IPS DF 4.7 (cell line): ENCODE measurements around the gene SPSB1.

ENCODE experiments used
- DNase-seq: peaks from one replicate; pipeline ENCODE4 v3.0.0-alpha.2; 2013; ENCODE audit warnings: low spot score; ENCODE audit errors: extremely low read depth

Gene SPSB1

DNA sequence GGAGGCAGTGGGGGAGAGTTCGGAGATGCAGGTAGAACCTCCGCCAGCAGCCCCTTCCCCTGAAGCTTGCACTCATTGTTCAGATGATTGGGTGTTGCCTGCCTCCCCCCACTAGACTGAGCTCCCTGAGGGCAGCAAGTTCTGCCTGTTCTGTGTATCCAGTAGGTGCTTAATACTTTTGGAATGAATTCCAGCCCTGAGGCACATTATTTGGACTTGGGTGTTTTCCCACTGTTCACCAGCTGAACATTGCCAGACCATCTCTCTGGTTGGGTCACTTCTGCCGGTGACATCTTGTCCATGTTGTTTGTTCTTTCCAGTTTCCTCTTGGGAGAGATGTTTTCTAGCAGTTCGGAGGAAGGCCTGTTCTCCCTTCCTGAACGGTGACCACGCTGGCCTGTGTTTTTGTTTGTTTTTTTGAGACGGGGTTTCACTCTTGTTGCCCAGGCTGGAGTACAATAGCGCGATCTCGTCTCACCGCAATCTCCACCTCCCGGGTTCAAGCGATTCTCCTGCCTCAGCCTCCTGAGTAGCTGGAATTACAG lies 48.7 kb downstream of the SPSB1 start:
- DNase-seq, result no peak

- no peak for DNase-seq
Observed at GRCh38 chr1:9343269-9343668, 50.6 kb downstream of the SPSB1 start.

GRCh38 chr1:9344426-9345200 lies 51.9 kb downstream of the SPSB1 start:
- DNase-seq, result no peak

- no peak for DNase-seq
Observed at GRCh38 chr1:9345471-9345870, 52.8 kb downstream of the SPSB1 start.

GRCh38 chr1:9345922-9346321 lies 53.2 kb downstream of the SPSB1 start:
- DNase-seq, result no peak

DNA sequence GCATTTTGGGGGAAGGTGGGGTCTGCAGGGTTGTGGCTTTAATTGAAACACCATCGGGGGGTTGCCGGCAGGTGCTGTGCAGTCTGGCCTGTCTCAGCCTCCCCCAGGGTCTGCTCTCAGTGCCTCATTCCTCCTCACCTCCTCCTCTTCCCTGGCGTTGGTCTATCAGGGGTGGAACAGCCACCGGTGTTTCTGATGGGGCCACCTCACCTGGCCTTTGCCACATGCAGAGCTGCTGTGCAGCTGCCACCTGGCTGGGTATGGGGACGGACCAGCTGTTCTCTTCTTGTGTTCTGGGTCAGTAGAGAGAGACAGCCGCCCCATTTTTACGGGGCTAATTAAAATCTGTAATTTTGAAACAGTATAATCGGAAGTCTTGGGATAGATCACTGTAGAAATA lies 53.9 kb downstream of the SPSB1 start:
- no peak for DNase-seq

GRCh38 chr1:9347095-9347850 lies 54.6 kb downstream of the SPSB1 start:
- no peak for DNase-seq

DNA sequence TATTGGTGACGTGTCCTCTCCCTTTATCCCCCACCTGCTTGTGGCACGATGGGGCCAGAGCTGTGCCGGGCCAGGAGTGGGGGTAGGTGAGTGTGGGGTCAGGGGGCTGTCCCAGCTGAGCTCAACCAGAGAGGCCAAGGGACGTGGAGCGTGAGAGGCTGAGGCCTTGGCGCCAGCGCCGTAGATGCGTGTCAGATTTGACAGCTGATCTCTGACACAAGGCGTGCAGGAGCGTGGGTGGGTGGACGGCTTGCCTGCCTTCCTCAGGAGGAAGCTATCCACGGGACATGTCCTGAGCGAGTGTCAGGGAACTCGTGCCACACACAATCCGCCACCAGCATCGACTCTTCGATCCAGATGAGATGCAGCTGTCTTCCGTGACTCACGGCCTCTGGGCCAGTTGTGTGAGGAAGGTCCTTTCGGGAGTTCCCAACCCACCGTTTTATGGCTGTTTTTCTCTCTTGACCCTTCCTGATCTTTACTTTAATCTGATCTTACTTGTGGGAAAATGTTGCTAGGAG lies 56.7 kb downstream of the SPSB1 start:
- no peak for DNase-seq

DNA sequence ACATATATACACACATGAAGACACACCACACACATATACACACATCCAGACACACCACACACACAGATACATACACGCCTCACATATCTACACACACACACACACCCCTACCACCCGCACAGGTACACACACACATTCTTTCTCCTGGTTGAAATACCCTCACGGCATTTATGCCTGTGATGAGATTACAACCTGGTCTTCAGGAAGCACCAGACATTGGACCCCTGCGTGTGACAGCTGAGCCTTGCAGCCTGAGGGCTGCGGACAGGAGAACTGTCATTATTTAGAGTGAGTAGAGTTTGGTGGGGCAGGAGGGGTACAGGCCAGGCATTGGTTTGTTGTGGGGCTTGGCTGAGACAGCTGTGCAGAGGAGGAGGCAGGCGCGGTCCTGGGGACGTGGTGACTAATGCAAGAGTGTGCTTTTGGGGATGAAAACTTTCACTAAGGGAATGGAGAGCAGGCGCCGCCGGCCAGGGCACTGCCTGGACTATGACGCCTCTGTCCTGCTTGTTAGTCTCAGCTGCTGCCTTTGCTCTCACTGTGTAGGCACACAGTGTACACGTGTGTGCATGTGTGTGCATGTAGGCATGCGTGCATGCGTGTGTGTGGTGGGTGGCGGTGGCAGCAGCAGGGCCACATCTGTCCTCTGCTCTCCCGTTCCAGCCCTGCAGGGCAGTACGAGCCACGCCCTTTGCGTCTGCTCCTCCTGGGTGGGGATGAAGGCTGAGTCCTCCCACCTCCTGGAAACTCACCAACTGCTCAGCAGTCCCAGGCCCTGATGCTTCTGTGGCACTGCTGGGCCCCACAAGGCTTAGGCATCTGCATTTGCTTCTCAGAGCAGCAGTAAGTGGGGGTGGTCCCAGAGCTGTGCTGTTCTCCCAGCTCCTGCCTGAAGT lies 57.6 kb downstream of the SPSB1 start:
- DNase-seq, result no peak

DNA sequence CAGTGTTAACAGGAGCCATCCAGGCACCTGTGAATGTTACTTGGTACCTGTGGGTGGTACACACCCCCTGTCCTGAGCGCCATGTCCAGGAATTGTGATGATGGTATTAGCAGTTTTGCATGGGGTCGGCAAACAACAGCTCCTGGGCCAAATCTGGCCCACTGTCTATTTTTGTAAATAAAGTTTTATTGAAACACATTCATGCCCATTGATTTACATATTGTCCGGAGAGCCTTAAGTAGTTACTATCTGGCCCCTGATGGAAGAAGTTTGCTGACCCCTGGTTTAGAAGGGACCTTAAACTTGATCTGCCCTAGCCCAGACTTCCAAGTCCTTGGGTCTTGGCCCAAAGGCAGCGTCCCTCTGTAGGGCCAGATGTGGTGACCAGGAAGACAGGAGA lies 58.3 kb downstream of the SPSB1 start:
- no peak for DNase-seq

DNA sequence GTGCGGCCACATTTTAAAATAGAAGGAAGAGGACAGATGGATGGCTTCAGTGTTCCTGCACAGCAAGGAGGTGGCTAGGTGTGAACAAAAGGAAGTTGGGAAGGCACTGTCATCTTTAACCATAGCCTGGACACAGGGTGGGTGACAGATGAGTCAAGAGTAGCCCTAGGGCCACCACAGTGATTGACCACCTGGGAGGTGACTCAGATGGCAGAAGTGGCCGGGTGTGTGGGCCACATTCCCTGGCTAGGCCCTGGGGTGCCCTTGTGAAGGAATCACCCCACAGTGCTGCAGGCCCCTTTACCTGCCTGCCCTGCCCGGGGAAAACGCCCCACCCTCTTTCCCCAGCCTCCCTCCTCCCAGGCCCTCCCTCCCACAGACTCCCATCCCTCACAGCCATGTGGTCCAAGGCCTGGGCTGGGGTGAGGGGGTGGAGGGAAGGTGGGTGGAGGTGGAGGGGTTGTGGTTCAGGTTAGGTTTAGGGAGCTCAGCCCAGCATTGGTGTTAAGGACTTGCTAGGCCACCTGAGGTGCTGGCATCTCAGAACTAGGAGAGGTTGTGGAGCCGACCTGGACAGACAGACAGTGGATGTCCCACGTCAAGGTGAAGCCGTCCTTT lies 59.1 kb downstream of the SPSB1 start:
- no peak for DNase-seq

DNA sequence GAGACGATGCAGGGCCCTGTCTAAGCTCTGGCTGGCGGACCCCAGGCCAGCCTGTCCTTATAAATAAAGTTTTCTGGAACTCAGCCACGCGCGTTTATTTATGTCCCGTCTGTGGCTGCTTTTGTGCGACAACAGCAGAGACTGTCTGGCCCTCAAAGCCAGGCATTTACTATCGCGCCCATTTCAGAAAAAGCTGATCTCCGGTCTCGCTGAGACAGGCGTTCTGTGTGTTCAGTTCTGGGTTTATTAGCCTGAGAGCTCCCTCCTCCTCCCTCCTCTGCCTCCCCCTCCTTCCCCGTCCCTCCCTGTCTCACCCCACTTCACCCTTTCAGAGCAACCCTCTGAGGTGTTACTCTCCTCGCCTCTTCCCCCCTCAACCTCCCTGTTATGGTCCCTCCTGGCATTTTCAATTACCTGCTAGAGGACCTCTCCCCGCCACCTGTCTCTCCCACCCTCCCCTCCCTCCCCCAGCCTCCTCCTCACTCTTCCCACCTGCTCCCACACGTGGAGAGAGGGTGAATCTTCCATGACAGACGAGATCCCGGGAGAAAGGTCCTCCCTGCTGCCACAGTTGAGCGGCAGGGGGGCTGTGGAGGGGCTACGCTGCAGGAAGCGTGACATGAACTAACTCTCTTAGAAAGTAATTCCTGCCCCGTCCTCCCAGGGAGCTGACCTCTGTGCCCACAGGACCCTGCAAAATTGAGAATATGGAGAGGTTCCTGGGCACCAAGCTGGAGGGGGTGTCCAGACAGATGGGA lies 59.9 kb downstream of the SPSB1 start:
- no peak for DNase-seq

GRCh38 chr1:9355503-9355902 lies 62.8 kb downstream of the SPSB1 start:
- DNase-seq, result no peak

DNA sequence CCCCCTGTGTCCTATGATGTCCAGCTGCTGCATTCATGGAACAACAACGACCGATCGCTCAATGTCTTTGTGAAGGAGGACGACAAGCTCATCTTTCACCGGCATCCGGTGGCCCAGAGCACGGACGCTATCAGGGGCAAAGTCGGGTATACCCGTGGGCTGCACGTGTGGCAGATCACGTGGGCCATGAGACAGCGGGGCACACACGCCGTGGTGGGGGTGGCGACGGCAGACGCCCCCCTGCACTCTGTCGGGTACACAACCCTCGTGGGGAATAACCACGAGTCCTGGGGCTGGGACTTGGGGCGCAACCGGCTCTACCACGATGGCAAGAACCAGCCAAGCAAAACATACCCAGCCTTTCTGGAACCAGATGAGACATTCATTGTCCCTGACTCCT lies 63.3 kb downstream of the SPSB1 start:
- DNase-seq, result no peak

DNA sequence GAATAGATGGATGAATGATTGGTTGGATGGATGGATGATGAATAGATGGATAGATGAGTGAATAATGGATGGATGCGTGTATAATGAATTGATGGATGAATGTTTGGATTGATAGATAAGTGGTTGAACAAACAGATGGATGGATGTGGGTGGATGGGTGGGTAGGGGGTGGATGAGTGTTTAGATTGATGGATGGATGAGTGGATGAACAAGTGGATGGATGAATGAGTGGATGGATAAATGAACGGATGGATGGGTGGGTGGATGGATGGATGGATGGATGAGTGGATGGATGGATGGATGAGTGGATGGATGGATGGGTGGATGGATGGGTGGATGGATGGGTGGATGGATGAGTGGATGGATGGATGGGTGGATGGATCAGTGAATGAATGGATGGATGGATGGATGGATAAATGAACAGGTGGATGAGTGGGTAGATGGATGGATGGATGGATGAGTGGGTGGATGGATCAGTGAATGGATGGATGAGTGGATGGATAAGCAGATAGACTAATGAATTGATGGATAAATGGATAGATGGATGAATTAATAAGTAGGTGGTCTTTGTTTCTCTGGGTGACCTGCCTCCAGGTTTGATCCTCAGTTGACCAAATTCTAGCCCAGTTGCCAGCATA lies 64.3 kb downstream of the SPSB1 start:
- DNase-seq, result no peak

DNA sequence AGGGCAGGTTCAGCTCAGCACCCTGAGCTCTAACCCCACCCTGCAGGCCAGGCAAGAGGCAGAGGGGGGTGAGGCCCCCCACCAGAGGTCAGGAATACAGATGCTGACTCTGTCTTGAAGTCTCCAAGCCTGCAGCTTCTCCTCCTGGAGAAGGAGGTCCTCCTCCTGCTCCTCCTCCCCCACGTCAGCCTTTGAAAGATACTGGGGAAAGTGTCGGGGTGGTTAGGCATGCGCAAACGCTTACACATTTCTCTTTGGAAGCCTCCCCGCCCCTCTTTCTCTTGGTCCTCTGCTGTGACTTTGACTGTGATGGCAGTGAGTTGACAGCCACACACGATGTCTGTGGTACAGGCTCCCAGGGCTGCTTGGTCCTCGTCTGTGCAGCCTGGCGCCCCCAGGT lies 65.3 kb downstream of the SPSB1 start:
- no peak for DNase-seq

DNA sequence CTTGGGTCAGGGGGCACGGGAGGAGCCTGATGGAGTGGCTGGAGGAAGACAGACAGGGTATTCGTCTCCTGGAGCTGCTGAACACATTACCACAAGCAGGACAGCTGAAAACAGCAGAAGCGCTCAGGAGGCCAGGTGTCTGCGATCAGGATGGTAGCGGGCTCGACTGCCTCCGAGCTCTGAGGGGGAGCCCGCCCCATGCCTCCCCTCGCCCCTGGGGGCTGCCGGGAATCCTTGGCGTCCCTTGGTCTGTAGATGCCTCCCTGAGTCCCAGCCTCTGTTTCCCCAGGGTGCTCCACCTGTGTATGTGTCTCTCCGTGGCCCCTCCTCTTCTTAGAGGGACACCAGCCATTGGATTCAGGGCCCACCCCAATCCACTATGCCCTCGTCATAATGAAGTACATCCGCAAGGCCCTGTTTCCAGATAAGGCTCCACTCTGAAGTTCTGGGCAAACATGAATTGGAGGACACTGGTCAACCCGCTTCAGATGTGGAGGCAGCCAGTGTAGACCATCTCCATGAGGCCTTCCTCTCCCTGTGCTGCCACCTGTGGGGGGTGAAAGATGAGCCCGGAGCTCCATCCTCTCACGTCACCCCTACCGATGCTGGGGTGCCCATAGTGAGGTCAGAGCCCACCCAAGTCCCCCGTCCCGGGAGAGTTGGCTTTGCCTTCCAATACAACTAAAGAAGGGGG lies 67.8 kb downstream of the SPSB1 start:
- DNase-seq, result no peak

DNA sequence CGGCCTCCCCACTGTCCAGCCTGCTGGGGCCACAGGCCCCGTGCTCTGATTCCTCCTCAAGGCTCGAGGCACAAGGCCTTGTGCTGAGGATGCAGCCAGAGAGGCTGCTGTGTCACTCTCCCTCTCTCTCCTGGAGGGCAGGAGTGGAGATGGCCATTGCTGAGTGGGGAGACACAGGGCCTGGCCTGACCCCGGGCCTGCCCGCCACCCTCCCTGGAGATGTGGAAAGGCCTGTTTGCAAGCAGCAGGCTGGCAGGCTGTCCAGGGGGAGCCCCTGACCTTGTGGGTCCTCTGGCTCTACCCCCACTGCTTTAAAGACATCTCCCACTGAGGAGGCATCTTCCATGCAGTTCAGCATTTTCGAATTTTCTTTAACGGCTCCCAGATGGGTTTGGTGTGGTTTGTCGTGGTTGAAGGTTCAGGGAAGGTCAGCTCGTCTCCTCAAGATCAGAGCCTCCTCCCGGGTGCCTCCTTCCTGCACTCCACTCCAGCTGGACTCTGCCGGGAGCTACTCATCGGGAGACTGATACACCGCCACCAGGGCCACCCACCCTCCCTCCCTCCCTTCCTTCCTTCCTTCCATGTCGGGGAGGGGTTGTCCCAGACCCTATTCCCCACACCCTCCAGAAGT lies 69.1 kb downstream of the SPSB1 start:
- no peak for DNase-seq

DNA sequence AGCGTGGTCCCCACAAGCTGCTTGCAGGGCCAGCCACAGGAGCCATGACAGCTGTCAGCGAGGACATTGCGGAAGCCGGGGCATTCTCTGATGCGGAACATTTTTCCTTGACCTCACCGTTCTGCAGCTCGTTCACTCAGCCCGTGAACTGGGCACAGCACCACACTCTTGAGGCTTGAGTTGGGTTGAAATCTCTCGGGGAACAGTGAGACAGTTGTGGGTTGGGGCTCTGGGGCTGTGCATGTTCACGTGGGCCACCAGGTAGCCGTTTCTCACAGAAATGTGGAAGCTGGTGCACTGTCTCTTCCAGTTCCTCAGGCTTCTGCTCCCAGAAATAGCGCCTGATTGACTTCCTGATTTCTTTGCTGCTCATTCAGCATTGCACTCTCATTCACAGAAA lies 69.8 kb downstream of the SPSB1 start:
- DNase-seq, result no peak
